Kidney epithelial cell (primary cell): ENCODE data around the gene ISL1. TPM values are rescaled to one million over a fixed set of nuclear protein-coding genes. Genes with fewer than 3 reads are reported as not detected.

Source experiments
- DNase-seq: peaks from one replicate; pipeline ENCODE4 v3.0.0-alpha.2; 2010; ENCODE audit warnings: low read depth
- H3K27me3 ChIP-seq: 2 replicates; pipeline ENCODE4 v1.6.0; 2011; ENCODE audit warnings: low read length; ENCODE audit not compliant: control insufficient read depth, insufficient read depth
- H3K36me3 ChIP-seq: 2 replicates; pipeline ENCODE4 v1.5.1; 2011; ENCODE audit warnings: low read length; ENCODE audit not compliant: control insufficient read depth, insufficient read depth
- H3K4me3 ChIP-seq: 2 replicates; pipeline ENCODE4 v1.5.1; 2011; ENCODE audit warnings: low read depth, mild to moderate bottlenecking, control low read depth, low read length
- CTCF ChIP-seq: IDR thresholded peaks from 2 replicates; pipeline ENCODE4 v1.5.1; 2011; ENCODE audit warnings: mild to moderate bottlenecking, moderate library complexity, low read length, control low read depth, inconsistent platforms; ENCODE audit not compliant: insufficient read depth, poor library complexity, severe bottlenecking
- total RNA-seq: library from RNA; depleted of rRNA; stranded (reverse); fragments of >200 nt; gene quantifications from 2 replicates; pipeline ENCODE4 v1.2.3, GENCODE V29; 2015

The ISL1 gene
- total RNA-seq, result 0.17 TPM in 1 of 2 replicates, not detected in the other

GRCh38 chr5:51383131-51384121, at the start of gene ISL1:
Gene ISL1, plus strand, starts transcription at chr5:51383448. Its CDS starts 224 bp downstream, at chr5:51383672.
- peaks cover 76% of the 10 kb centered on the region for H3K27me3 ChIP-seq
- peak within 1 kb of the TSS; percentile 42 for H3K4me3 ChIP-seq
- TF ChIP-seq CTCF, result no peak
- no peaks in the 10 kb centered on the region for H3K36me3 ChIP-seq
- DNase-seq, result peak; percentile 26

- H3K36me3 ChIP-seq, result no peaks in the 10 kb centered on the region
- H3K27me3 ChIP-seq, result no peaks in the 10 kb centered on the region
- TF ChIP-seq CTCF, result no peak
- DNase-seq, result no peak
- H3K4me3 ChIP-seq, result no peak overlapping the region
These were observed 46.4 kb upstream of the ISL1 start for GRCh38 chr5:51336878-51337277.

- Histone ChIP-seq H3K36me3 (no peaks in the 10 kb centered on the region), H3K4me3 (no peak overlapping the region), H3K27me3 (no peaks in the 10 kb centered on the region)
- no peak for TF ChIP-seq CTCF
- no peak for DNase-seq
These were observed 38.1 kb upstream of the ISL1 start for GRCh38 chr5:51345106-51345505.

- no peak overlapping the region for H3K4me3 ChIP-seq
- no peak for DNase-seq
- no peak for TF ChIP-seq CTCF
- H3K27me3 ChIP-seq, result no peaks in the 10 kb centered on the region
- H3K36me3 ChIP-seq, result no peaks in the 10 kb centered on the region
These were observed 36.1 kb upstream of the ISL1 start for GRCh38 chr5:51347157-51347556.

GRCh38 chr5:51347704-51348103, 35.5 kb upstream of the ISL1 start:
- TF ChIP-seq CTCF, result no peak
- DNase-seq, result no peak
- Histone ChIP-seq H3K27me3 (no peaks in the 10 kb centered on the region), H3K36me3 (no peaks in the 10 kb centered on the region), H3K4me3 (no peak overlapping the region)
